ENCODE results near the gene SLC46A1.

DNA sequence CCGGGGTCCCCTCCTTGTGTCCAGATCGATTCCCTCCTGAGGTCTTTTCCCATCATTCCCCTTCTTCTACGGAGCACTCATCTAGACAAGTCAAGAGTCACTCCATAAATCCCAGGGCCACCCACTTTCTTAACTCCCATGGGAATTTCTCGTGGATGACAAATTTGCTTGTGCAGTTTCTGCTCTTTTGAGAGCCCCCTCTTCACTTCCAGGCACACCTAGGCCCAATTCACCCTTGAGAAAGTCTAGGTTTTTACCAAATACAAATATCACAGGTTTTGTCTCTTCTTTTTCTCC, 48.2 kb downstream of the SLC46A1 start:
- TF ChIP-seq POLR2AphosphoS5 (IDR thresholded peaks at IDR 0.05; ENCODE audit: low read length): no peak
- no peak for TF ChIP-seq RFX5 (IDR thresholded peaks at IDR 0.05; ENCODE audit: low read depth, low read length)
- no peak for TF ChIP-seq SIN3A (IDR thresholded peaks at IDR 0.05; ENCODE audit: low read depth, low read length)
- no peak for TF ChIP-seq POLR2A (IDR thresholded peaks at IDR 0.05; ENCODE audit: low read depth, low read length)
- no peak for TF ChIP-seq NFIC (IDR thresholded peaks at IDR 0.05; ENCODE audit: low read depth, low read length)
- TF ChIP-seq, protein P1, sequence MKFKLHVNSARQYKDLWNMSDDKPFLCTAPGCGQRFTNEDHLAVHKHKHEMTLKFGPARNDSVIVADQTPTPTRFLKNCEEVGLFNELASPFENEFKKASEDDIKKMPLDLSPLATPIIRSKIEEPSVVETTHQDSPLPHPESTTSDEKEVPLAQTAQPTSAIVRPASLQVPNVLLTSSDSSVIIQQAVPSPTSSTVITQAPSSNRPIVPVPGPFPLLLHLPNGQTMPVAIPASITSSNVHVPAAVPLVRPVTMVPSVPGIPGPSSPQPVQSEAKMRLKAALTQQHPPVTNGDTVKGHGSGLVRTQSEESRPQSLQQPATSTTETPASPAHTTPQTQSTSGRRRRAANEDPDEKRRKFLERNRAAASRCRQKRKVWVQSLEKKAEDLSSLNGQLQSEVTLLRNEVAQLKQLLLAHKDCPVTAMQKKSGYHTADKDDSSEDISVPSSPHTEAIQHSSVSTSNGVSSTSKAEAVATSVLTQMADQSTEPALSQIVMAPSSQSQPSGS (IDR thresholded peaks at IDR 0.05; ENCODE audit: low read length): no peak
